SU-DHL-6 (cell line): ENCODE measurements around the gene FAM111A.

Source experiments
- CTCF ChIP-seq: fragments of 200-600 bp; sonication (generic); IDR thresholded peaks from one replicate; pipeline ENCODE4 v1.5.1; 2017; ENCODE audit warnings: antibody characterized with exemption, mild to moderate bottlenecking, low read length, moderate library complexity; ENCODE audit not compliant: insufficient read depth, poor library complexity, severe bottlenecking
- EZH2phosphoT487 ChIP-seq: fragments of 200-600 bp; sonication (generic), shearing (Covaris generic); conservative IDR thresholded peaks from 2 replicates; pipeline ENCODE4 v1.6.1; 2018; ENCODE audit warnings: mild to moderate bottlenecking, antibody characterized with exemption, low read length, moderate library complexity, mixed read lengths

GRCh38 chr11:59145534-59145933, 2.9 kb downstream of the FAM111A start:
- no peak for TF ChIP-seq CTCF
- TF ChIP-seq EZH2phosphoT487 = no peak
